Colon (tissue), 2 donors: ENCODE measurements around the gene ZNRF1.
"Not testable (repeated sequence)": the region's sequence is repeated elsewhere in the genome, so short reads cannot be mapped to it uniquely, and the experiment has no call there.

Experiments used
- FAIRE-seq: peaks from 2 replicates; lab custom pipeline; 2012; peaks lifted over from hg19 to GRCh38; lab: Jason Lieb, UNC
- donor health status: control.
- donor health status: control.

ZNRF1 gene

GRCh38 chr16:74998481-74999218, at the start of gene ZNRF1:
Gene ZNRF1, plus strand, starts transcription at chr16:74999024. Its CDS starts 648 bp downstream, at chr16:74999672.
- no peak for FAIRE-seq

- FAIRE-seq: no peak
Measured at GRCh38 chr16:74949309-74949708, 49.5 kb upstream of the ZNRF1 start.

- FAIRE-seq: no peak
Measured at GRCh38 chr16:74950511-74950910, 48.3 kb upstream of the ZNRF1 start.

GRCh38 chr16:74951206-74951605, 47.6 kb upstream of the ZNRF1 start:
- no peak for FAIRE-seq

GRCh38 chr16:74951681-74952080, 47.1 kb upstream of the ZNRF1 start:
- FAIRE-seq: no peak

- no peak for FAIRE-seq
Measured at GRCh38 chr16:74954763-74955162, 44.1 kb upstream of the ZNRF1 start.

- FAIRE-seq: no peak
Measured at GRCh38 chr16:74973304-74973703, 25.5 kb upstream of the ZNRF1 start.

- no peak for FAIRE-seq
Measured at GRCh38 chr16:74975591-74975990, 23.2 kb upstream of the ZNRF1 start.

GRCh38 chr16:74982256-74982655, 16.6 kb upstream of the ZNRF1 start:
- no peak for FAIRE-seq

GRCh38 chr16:74984194-74984528, 14.7 kb upstream of the ZNRF1 start:
- FAIRE-seq: no peak

GRCh38 chr16:74984529-74985296, 14.1 kb upstream of the ZNRF1 start, which contains the start of gene WDR59:
Gene WDR59, minus strand, starts transcription at chr16:74985123. Its CDS starts 106 bp downstream, at chr16:74985017.
- FAIRE-seq: no peak

GRCh38 chr16:74987027-74987681, 11.7 kb upstream of the ZNRF1 start:
- FAIRE-seq: no peak

- not testable (repeated sequence) for FAIRE-seq
Measured at GRCh38 chr16:74989864-74990263, 9.0 kb upstream of the ZNRF1 start.

- FAIRE-seq: no peak
Measured at GRCh38 chr16:74990832-74991231, 8.0 kb upstream of the ZNRF1 start.

- FAIRE-seq: no peak
Measured at GRCh38 chr16:74991268-74991592, 7.6 kb upstream of the ZNRF1 start.

- FAIRE-seq: no peak
Measured at GRCh38 chr16:74991593-74992403, 7.0 kb upstream of the ZNRF1 start.

- FAIRE-seq: no peak
Measured at GRCh38 chr16:74995986-74996385, 2.8 kb upstream of the ZNRF1 start.

GRCh38 chr16:74997042-74997491, 1.8 kb upstream of the ZNRF1 start:
- no peak for FAIRE-seq

GRCh38 chr16:74999219-74999608, 390 bp downstream of the ZNRF1 start:
- FAIRE-seq: no peak

GRCh38 chr16:74999609-75000480, 1.0 kb downstream of the ZNRF1 start:
- FAIRE-seq: no peak

GRCh38 chr16:75000481-75001081, 1.8 kb downstream of the ZNRF1 start:
- no peak for FAIRE-seq
